Measurements from ENCODE around the gene ZNF808. TPM values are rescaled to one million over a fixed set of nuclear protein-coding genes. Genes with fewer than 3 reads are reported as not detected.
A peak's percentile ranks its signal among the peaks of the same experiment; 100 is the strongest.
"Not testable (repeated sequence)": the region's sequence is repeated elsewhere in the genome, so short reads cannot be mapped to it uniquely, and the experiment has no call there.

Gene ZNF808
- total RNA-seq, 2 experiments from 2014 or later, result 31.8 to 32.9 TPM

- DNase-seq, H3K27me3 Mint-ChIP-seq: not testable (repeated sequence)
These were observed 13.7 kb downstream of the ZNF808 start for GRCh38 chr19:52541176-52541575.

GRCh38 chr19:52541608-52542007 is 14.1 kb downstream of the ZNF808 start:
- Mint-ChIP-seq H3K27ac (no peak overlapping the region), H3K4me1 (ENCODE audit: low read depth) (peaks cover 32% of the 10 kb centered on the region), H3K36me3 (peaks cover 63% of the 10 kb centered on the region), H3K4me3 (no peak overlapping the region), H3K27me3 (no peaks in the 10 kb centered on the region), H3K9me3 (peaks cover 23% of the 10 kb centered on the region)
- ChIA-PET CTCF (no interaction called here), POLR2A (interaction anchor here (1.0 kb wide), 1 partner anchor 25 kb away, joined by 3 read pairs; no protein-coding TSS in a partner anchor)
- no peak for DNase-seq
- intact Hi-C loops (cut with micrococcal nuclease), result no loop called here

More at GRCh38 chr19:52541176-52541575, 13.7 kb downstream of the ZNF808 start:
- intact Hi-C loops (cut with micrococcal nuclease); H3K4me3 Mint-ChIP-seq; H3K27ac Mint-ChIP-seq; POLR2A ChIA-PET; CTCF ChIA-PET: not testable (repeated sequence)
- peaks cover 60% of the 10 kb centered on the region for H3K36me3 Mint-ChIP-seq
- H3K4me1 Mint-ChIP-seq (ENCODE audit: low read depth), result peaks cover 34% of the 10 kb centered on the region
- peaks cover 21% of the 10 kb centered on the region for H3K9me3 Mint-ChIP-seq

- Mint-ChIP-seq H3K4me1 (ENCODE audit: low read depth) (peaks cover 25% of the 10 kb centered on the region), H3K36me3 (peaks cover 69% of the 10 kb centered on the region)
These were observed 15.1 kb downstream of the ZNF808 start for GRCh38 chr19:52542541-52542940.

DNA sequence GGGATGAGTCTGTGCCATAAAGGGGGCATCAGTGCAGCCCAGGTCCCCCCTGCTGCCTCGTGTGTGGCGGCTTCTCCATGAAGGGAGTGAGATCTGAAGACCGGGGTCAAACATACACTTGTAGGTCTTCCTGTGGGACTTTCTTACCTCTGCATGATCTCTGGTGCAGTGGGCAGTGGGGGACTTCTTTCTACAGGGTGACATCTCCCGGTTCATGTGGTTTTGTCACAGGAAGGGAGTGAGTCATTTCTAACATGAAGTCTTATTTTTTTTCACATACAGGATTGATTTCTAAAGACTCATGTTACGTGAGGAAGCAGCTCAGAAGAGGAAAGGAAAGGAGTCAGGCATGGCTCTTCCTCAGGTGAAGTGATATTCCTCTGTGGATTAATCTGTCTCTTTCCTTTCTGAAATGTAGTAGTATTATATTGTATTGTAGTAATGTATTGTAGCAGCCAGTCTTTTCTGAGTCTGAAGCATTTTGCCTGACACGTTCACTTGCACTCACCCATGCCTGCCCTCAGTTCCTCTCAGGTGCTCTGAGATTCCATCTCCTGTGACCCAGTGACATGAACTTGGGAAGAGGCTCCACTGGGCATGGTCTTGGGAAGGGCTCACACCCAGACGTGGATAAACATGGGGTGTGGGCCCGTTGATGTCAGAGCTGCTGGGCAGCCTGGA is 15.7 kb downstream of the ZNF808 start:
- intact Hi-C loops (cut with micrococcal nuclease), result no loop called here
- peaks cover 75% of the 10 kb centered on the region for H3K36me3 Mint-ChIP-seq
- peaks cover 33% of the 10 kb centered on the region for H3K9me3 Mint-ChIP-seq
- POLR2A ChIA-PET, result no interaction called here
- H3K27me3 Mint-ChIP-seq, result no peaks in the 10 kb centered on the region
- CTCF ChIA-PET, result interaction anchor here (1.3 kb wide), 1 partner anchor 16 kb away, joined by 6 read pairs; the partner anchor contains the start of gene ZNF808
- H3K4me1 Mint-ChIP-seq (ENCODE audit: low read depth), result peaks cover 25% of the 10 kb centered on the region
- H3K4me3 Mint-ChIP-seq, result no peak overlapping the region
- peak overlapping the region; percentile 15 for H3K27ac Mint-ChIP-seq
- peak; percentile 67 for DNase-seq

More at GRCh38 chr19:52542541-52542940, 15.1 kb downstream of the ZNF808 start:
- ChIA-PET CTCF (interaction anchor here (1.3 kb wide), 1 partner anchor 15 kb away, joined by 6 read pairs; the partner anchor contains the start of gene ZNF808), POLR2A (interaction anchor here (1.0 kb wide), 1 partner anchor 24 kb away, joined by 3 read pairs; no protein-coding TSS in a partner anchor)
- Mint-ChIP-seq H3K27ac (peak overlapping the region; percentile 15), H3K9me3 (peaks cover 29% of the 10 kb centered on the region)
- DNase-seq; intact Hi-C loops (cut with micrococcal nuclease); H3K4me3 Mint-ChIP-seq; H3K27me3 Mint-ChIP-seq: not testable (repeated sequence)

- Mint-ChIP-seq H3K27ac (no peak overlapping the region), H3K9me3 (peaks cover 75% of the 10 kb centered on the region), H3K4me1 (ENCODE audit: low read depth) (no peaks in the 10 kb centered on the region), H3K4me3 (no peak overlapping the region), H3K36me3 (peaks cover 88% of the 10 kb centered on the region), H3K27me3 (no peaks in the 10 kb centered on the region)
- DNase-seq, result no peak
- intact Hi-C loops (cut with micrococcal nuclease), result no loop called here
- ChIA-PET CTCF (no interaction called here), POLR2A (no interaction called here)
These were observed 26.9 kb downstream of the ZNF808 start for GRCh38 chr19:52554216-52554971.

DNA sequence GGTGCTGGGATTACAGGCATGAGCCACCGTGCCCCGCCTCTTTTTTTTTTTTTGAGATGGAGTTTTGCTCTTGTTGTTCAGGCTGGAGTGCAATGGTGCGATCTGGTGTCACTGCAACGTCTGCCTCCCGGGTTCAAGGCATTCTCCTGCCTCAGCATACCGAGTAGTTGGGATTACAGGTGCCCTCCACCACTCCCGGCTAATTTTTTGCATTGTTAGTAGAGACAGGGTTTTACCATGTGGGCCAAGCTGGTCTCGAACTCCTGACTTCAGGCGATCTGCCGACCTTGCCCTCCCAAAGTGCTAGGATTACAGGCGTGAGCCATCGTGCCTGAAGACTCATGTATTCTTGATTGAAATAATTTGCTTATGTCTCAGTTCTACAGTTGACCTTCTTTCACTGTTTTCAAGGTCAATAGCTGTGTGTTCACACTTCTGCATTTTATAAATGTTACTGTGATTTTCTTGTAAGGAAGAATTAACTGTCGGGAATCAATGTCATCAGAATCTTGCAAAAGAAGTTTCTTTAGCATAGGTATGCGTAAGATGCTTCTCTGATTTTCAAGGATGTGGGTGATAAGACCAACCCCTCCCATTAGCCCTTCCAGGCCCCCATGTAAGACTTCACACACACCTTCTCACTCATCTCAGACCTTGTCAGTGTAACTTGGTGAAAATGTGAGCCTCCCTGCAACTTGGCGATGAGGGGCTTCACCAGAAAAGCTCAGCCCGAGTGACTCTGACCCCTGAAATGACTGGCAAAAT is 29.9 kb downstream of the ZNF808 start:
- Mint-ChIP-seq H3K9me3 (peaks cover 79% of the 10 kb centered on the region), H3K36me3 (peaks cover 88% of the 10 kb centered on the region), H3K27me3 (no peaks in the 10 kb centered on the region), H3K4me3 (no peak overlapping the region), H3K27ac (no peak overlapping the region), H3K4me1 (ENCODE audit: low read depth) (no peaks in the 10 kb centered on the region)
- ChIA-PET CTCF (interaction anchor here (0.6 kb wide), 1 partner anchor 260 kb away, joined by 3 read pairs; no protein-coding TSS in a partner anchor), POLR2A (no interaction called here)
- intact Hi-C loops (cut with micrococcal nuclease), result no loop called here
- DNase-seq, result no peak

- CTCF ChIA-PET; H3K27me3 Mint-ChIP-seq; DNase-seq; intact Hi-C loops (cut with micrococcal nuclease); H3K4me3 Mint-ChIP-seq; POLR2A ChIA-PET; H3K27ac Mint-ChIP-seq; H3K4me1 Mint-ChIP-seq (ENCODE audit: low read depth): not testable (repeated sequence)
- peaks cover 88% of the 10 kb centered on the region for H3K36me3 Mint-ChIP-seq
- H3K9me3 Mint-ChIP-seq, result peaks cover 78% of the 10 kb centered on the region
These were observed 31.4 kb downstream of the ZNF808 start for GRCh38 chr19:52558732-52559445.

GRCh38 chr19:52561611-52562010 is 34.1 kb downstream of the ZNF808 start:
- POLR2A ChIA-PET; H3K27me3 Mint-ChIP-seq; H3K27ac Mint-ChIP-seq; CTCF ChIA-PET; H3K4me1 Mint-ChIP-seq (ENCODE audit: low read depth); H3K4me3 Mint-ChIP-seq; intact Hi-C loops (cut with micrococcal nuclease); DNase-seq: not testable (repeated sequence)
- peaks cover 74% of the 10 kb centered on the region for H3K9me3 Mint-ChIP-seq
- H3K36me3 Mint-ChIP-seq, result peaks cover 80% of the 10 kb centered on the region

GRCh38 chr19:52566121-52566520 is 38.7 kb downstream of the ZNF808 start:
- intact Hi-C loops (cut with micrococcal nuclease), result no loop called here
- H3K27ac Mint-ChIP-seq, result no peak overlapping the region
- H3K27me3 Mint-ChIP-seq, result no peaks in the 10 kb centered on the region
- CTCF ChIA-PET, result no interaction called here
- no peak overlapping the region for H3K4me3 Mint-ChIP-seq
- peaks cover 51% of the 10 kb centered on the region for H3K36me3 Mint-ChIP-seq
- POLR2A ChIA-PET, result interaction anchor here (0.7 kb wide), 1 partner anchor 24 kb away, joined by 3 read pairs; no protein-coding TSS in a partner anchor
- H3K4me1 Mint-ChIP-seq (ENCODE audit: low read depth), result peaks cover 12% of the 10 kb centered on the region
- H3K9me3 Mint-ChIP-seq, result peaks cover 54% of the 10 kb centered on the region
- no peak for DNase-seq

GRCh38 chr19:52566588-52566987 is 39.1 kb downstream of the ZNF808 start:
- CTCF ChIA-PET, result no interaction called here
- Mint-ChIP-seq H3K27me3 (no peaks in the 10 kb centered on the region), H3K4me3 (no peak overlapping the region), H3K36me3 (peaks cover 51% of the 10 kb centered on the region), H3K27ac (no peak overlapping the region), H3K4me1 (ENCODE audit: low read depth) (peaks cover 16% of the 10 kb centered on the region), H3K9me3 (peaks cover 54% of the 10 kb centered on the region)
- POLR2A ChIA-PET, result interaction anchor here (0.7 kb wide), 1 partner anchor 24 kb away, joined by 3 read pairs; no protein-coding TSS in a partner anchor
- DNase-seq, result no peak
- intact Hi-C loops (cut with micrococcal nuclease), result no loop called here

DNA sequence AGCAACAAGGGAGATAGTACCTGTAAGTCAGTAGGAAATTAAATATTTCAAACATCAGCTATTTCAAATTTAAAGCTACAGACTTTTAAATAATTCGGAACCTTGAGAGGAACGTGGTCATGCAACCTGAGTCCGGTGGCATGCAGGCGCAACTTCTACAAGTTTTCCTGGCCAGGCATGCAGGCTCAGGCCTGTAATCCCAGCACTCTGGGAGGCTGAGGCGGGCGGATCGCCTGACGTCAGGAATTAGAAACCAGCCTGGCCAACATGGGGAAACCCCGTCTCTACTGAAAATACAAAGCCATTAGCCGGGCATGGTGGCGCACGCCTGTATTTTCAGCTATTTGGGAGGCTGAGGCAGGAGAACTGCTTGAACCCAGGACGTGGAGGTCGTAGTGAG is 40.5 kb downstream of the ZNF808 start:
- H3K9me3 Mint-ChIP-seq, result peaks cover 49% of the 10 kb centered on the region
- no peaks in the 10 kb centered on the region for H3K27me3 Mint-ChIP-seq

More for the DNA sequence above, 40.5 kb downstream of the ZNF808 start:
- H3K4me3 Mint-ChIP-seq, result no peak overlapping the region
- no peak for DNase-seq
- peaks cover 25% of the 10 kb centered on the region for H3K4me1 Mint-ChIP-seq (ENCODE audit: low read depth)
- CTCF ChIA-PET, result no interaction called here
- H3K36me3 Mint-ChIP-seq, result peaks cover 51% of the 10 kb centered on the region
- POLR2A ChIA-PET, result no interaction called here
- H3K27ac Mint-ChIP-seq, result no peak overlapping the region
- intact Hi-C loops (cut with micrococcal nuclease), result no loop called here
